Peyer's patch (tissue), 4 donors: Measurements from ENCODE around the gene ELMO1. TPM values are rescaled to one million over a fixed set of nuclear protein-coding genes. Genes with fewer than 3 reads are reported as not detected.
A peak's percentile ranks its signal among the peaks of the same experiment; 100 is the strongest.

Experiments
- DNase-seq, 3 donors: peaks; one replicate each; pipeline ENCODE4 v3.0.0-alpha.2; 2017 to 2019
- H3K27ac ChIP-seq, 4 donors: fragments of 200-600 bp; sonication (generic); one replicate each; pipeline ENCODE4 v1.5.1; 2016 to 2019
- H3K27me3 ChIP-seq, 2 donors: fragments of 200-600 bp; sonication (generic); one replicate each; pipeline ENCODE4 v1.5.1; 2019
- H3K36me3 ChIP-seq, 3 donors: fragments of 200-600 bp; sonication (generic); one replicate each; pipeline ENCODE4 v1.5.1; 2016 to 2019
- H3K4me1 ChIP-seq, 4 donors: fragments of 200-600 bp; sonication (generic); one replicate each; pipeline ENCODE4 v1.5.1; 2016 to 2019
- H3K4me3 ChIP-seq, 4 donors: fragments of 200-600 bp; sonication (generic); 1 replicate in 3 of 4; 2 replicates in 1 of 4; pipeline ENCODE4 v1.5.1; 2016 to 2019; ENCODE audit warnings: mild to moderate bottlenecking in 1 of 4
- H3K9me3 ChIP-seq, 4 donors: fragments of 200-600 bp; sonication (generic); one replicate each; pipeline ENCODE4 v1.5.1; 2016 to 2019; ENCODE audit warnings: mild to moderate bottlenecking in 1 of 4
- CTCF ChIP-seq, 6 experiments: fragments of 450-650 bp in 4 of 6; fragments of 200-600 bp in 2 of 6; sonication (generic) in 1 of 6; IDR thresholded peaks; one replicate each; pipeline ENCODE4 v1.5.1; 2017 to 2019; ENCODE audit warnings: antibody characterized with exemption in 6 of 6, mild to moderate bottlenecking in 3 of 6, moderate library complexity in 1 of 6
- POLR2A ChIP-seq, 2 donors: fragments of 450-650 bp; IDR thresholded peaks; one replicate each; pipeline ENCODE4 v1.5.1; 2017; ENCODE audit warnings: antibody characterized with exemption in 2 of 2, mild to moderate bottlenecking in 2 of 2, moderate library complexity in 2 of 2
- total RNA-seq, 4 donors: library from RNA; depleted of rRNA; stranded (reverse); fragments of >200 nt; gene quantifications; one replicate each; pipeline ENCODE4 v1.1.0, GENCODE V29; 2016

ELMO1 gene
- total RNA-seq, 4 donors from 2014 or later = 43.1 to 381 (median 72.2) TPM

- Histone ChIP-seq H3K4me1 (peaks cover 0 to 11% (median 0%) of the 10 kb centered on the region in 4 donors), H3K27me3 (no peaks in the 10 kb centered on the region), H3K4me3 (no peak overlapping the region), H3K36me3 (no peaks in the 10 kb centered on the region), H3K9me3 (no peaks in the 10 kb centered on the region), H3K27ac (no peak overlapping the region)
- DNase-seq = no peak
- TF ChIP-seq CTCF (IDR thresholded peaks at IDR 0.05) = no peak
- no peak for TF ChIP-seq POLR2A (IDR thresholded peaks at IDR 0.05)
Measured at GRCh38 chr7:37415629-37416028, 33.0 kb downstream of the ELMO1 start.

GRCh38 chr7:37414352-37414983, 34.2 kb downstream of the ELMO1 start:
- no peaks in the 10 kb centered on the region for H3K36me3 ChIP-seq
- H3K9me3 ChIP-seq = no peaks in the 10 kb centered on the region
- H3K27me3 ChIP-seq = no peaks in the 10 kb centered on the region
- TF ChIP-seq CTCF (IDR thresholded peaks at IDR 0.05) = no peak
- TF ChIP-seq POLR2A (IDR thresholded peaks at IDR 0.05) = no peak
- H3K4me1 ChIP-seq = peaks cover 0 to 6% (median 3%) of the 10 kb centered on the region in 4 donors
- DNase-seq = no peak
- no peak overlapping the region for H3K27ac ChIP-seq
- H3K4me3 ChIP-seq = no peak overlapping the region

DNA sequence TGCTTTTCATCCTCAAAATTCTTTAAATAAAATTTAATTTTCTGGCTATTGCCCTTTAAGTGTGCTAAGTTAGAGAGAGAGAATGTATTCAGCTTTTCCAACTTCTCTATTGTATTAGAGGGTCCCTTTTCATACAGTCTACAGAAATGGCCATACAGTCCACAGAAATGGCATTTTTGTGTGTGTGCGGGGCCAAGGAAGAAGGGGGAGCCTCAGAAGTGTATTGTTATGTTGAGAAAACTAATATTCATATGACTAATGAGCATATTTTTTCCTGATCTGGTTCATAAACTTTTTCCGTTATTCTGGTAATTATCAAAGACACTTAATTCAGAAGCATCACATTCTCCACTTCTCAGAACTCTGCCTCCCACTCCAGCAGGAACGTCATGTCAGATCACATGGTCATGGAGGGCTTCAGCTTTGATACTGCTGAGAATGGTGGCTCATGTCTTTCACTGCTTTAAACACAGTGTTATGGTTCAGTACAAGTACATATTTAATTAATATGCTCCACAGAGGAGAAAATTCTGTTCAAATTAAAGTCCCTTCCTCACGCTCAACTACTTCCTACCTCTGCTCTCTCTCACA, 37.1 kb downstream of the ELMO1 start:
- Histone ChIP-seq H3K27me3 (no peaks in the 10 kb centered on the region), H3K4me1 (peaks cover 0 to 8% (median 3%) of the 10 kb centered on the region in 4 donors), H3K9me3 (no peaks in the 10 kb centered on the region), H3K27ac (peak overlapping the region in 1 of 4 donors; percentile 45), H3K36me3 (no peaks in the 10 kb centered on the region), H3K4me3 (no peak overlapping the region)
- TF ChIP-seq POLR2A (IDR thresholded peaks at IDR 0.05) = no peak
- TF ChIP-seq CTCF (IDR thresholded peaks at IDR 0.05) = no peak
- no peak for DNase-seq

DNA sequence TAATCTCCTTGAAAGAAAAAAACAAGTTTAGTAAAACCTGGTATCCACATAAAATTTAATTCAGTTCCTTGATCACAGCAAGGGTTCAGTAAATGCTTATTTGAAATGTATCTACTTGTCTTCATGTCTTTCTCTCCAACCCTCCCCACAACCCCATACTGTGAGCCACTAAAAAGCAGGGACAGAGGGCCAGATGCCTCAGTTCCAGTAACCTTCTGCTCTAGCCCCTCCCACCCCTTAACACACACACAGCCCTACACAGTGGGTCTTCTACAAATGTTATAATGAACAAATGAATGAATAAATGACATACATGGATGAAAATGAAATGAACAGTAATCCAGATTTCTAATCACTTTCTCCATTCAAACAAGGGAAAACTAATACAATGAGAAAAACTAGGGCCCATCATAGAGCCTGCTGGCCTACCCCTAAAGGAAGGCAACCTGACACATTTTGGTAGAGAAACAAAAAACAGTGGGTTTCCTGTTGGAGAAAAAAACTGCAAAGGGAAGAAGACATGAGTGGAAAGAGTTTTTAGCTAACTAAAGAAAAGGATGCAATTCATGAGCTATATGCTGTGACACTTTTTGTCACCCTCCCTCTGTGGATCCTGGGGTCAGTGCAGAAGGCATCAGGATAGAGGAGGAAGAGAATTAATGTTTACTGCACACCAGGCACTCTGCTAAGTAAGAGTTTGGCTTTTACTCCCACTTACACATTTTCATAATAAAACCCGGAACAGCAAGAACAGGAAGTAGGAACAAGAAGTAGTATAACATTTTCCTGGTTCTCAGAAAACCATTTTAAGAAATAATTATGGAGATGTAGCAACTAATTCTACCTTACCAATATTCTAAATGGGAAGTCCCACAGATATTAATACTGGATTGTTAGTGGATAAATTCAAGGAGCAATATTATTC, 38.1 kb downstream of the ELMO1 start:
- Histone ChIP-seq H3K27ac (peak overlapping the region in 1 of 4 donors; percentile 55), H3K36me3 (no peaks in the 10 kb centered on the region), H3K27me3 (no peaks in the 10 kb centered on the region), H3K4me1 (peaks cover 0 to 12% (median 3%) of the 10 kb centered on the region in 4 donors), H3K9me3 (no peaks in the 10 kb centered on the region), H3K4me3 (no peak overlapping the region)
- TF ChIP-seq POLR2A (IDR thresholded peaks at IDR 0.05) (no peak), CTCF (IDR thresholded peaks at IDR 0.05) (no peak)
- no peak for DNase-seq

GRCh38 chr7:37409461-37409860, 39.2 kb downstream of the ELMO1 start:
- Histone ChIP-seq H3K36me3 (no peaks in the 10 kb centered on the region), H3K27me3 (no peaks in the 10 kb centered on the region), H3K4me1 (peaks cover 0 to 23% (median 3%) of the 10 kb centered on the region in 4 donors), H3K27ac (peak overlapping the region in 2 of 4 donors; percentile 5 to 63), H3K4me3 (no peak overlapping the region), H3K9me3 (no peaks in the 10 kb centered on the region)
- TF ChIP-seq CTCF (IDR thresholded peaks at IDR 0.05) (no peak), POLR2A (IDR thresholded peaks at IDR 0.05) (no peak)
- no peak for DNase-seq
